Measurements from ENCODE around the gene SCML1. TPM values are rescaled to one million over a fixed set of nuclear protein-coding genes. Genes with fewer than 3 reads are reported as not detected.

Gene SCML1
- total RNA-seq, 2 donors from 2014 or later, result 5.5 to 7.7 TPM

GRCh38 chrX:17735406-17735805 lies 1.9 kb upstream of the SCML1 start:
- Histone ChIP-seq H3K27me3 (no peaks in the 10 kb centered on the region), H3K9me3 (no peaks in the 10 kb centered on the region), H3K27ac (no peak overlapping the region), H3K4me3 (no peak overlapping the region), H3K36me3 (no peaks in the 10 kb centered on the region), H3K4me1 (peaks cover 0 to 9% of the 10 kb centered on the region in 2 donors)
- TF ChIP-seq, protein P1, sequence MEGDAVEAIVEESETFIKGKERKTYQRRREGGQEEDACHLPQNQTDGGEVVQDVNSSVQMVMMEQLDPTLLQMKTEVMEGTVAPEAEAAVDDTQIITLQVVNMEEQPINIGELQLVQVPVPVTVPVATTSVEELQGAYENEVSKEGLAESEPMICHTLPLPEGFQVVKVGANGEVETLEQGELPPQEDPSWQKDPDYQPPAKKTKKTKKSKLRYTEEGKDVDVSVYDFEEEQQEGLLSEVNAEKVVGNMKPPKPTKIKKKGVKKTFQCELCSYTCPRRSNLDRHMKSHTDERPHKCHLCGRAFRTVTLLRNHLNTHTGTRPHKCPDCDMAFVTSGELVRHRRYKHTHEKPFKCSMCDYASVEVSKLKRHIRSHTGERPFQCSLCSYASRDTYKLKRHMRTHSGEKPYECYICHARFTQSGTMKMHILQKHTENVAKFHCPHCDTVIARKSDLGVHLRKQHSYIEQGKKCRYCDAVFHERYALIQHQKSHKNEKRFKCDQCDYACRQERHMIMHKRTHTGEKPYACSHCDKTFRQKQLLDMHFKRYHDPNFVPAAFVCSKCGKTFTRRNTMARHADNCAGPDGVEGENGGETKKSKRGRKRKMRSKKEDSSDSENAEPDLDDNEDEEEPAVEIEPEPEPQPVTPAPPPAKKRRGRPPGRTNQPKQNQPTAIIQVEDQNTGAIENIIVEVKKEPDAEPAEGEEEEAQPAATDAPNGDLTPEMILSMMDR (IDR thresholded peaks at IDR 0.05), result no peak
- DNase-seq (ENCODE audit: low spot score), result no peak

DNA sequence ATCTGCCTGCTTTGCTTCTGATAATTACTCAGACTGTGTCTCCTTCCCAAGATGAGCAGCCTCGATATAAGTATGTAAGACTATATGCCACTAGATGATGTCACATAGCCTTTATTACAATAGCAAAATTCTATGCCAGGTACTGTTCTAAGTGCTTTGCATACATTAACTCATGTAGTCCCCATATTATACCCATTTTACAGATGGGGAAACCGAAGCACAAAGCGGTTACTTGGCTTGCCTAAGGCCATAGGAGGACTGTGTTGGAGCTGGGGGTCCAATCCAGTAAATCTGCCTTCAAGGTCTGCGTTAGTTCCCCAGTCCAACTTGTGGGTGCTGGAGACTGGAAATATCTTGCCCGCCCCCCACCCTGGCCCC lies 826 bp upstream of the SCML1 start:
- H3K4me3 ChIP-seq, result peak overlapping the region; percentile 29 to 42
- H3K27me3 ChIP-seq, result no peaks in the 10 kb centered on the region
- H3K36me3 ChIP-seq, result no peaks in the 10 kb centered on the region
- no peaks in the 10 kb centered on the region for H3K9me3 ChIP-seq
- no peak for DNase-seq (ENCODE audit: low spot score)
- peak overlapping the region; percentile 59 to 90 for H3K27ac ChIP-seq
- peaks cover 0 to 9% of the 10 kb centered on the region in 2 donors for H3K4me1 ChIP-seq
- TF ChIP-seq, protein P1 (IDR thresholded peaks at IDR 0.05), result no peak

GRCh38 chrX:17737710-17737985 lies 355 bp downstream of the SCML1 start:
- no peak for DNase-seq (ENCODE audit: low spot score)
- Histone ChIP-seq H3K4me3 (peak overlapping the region; percentile 56), H3K27me3 (no peaks in the 10 kb centered on the region), H3K36me3 (no peaks in the 10 kb centered on the region), H3K4me1 (peaks cover 0 to 9% of the 10 kb centered on the region in 2 donors), H3K27ac (peak overlapping the region; percentile 86 to 90), H3K9me3 (no peaks in the 10 kb centered on the region)
- TF ChIP-seq, protein P1 (IDR thresholded peaks at IDR 0.05), result no peak

DNA sequence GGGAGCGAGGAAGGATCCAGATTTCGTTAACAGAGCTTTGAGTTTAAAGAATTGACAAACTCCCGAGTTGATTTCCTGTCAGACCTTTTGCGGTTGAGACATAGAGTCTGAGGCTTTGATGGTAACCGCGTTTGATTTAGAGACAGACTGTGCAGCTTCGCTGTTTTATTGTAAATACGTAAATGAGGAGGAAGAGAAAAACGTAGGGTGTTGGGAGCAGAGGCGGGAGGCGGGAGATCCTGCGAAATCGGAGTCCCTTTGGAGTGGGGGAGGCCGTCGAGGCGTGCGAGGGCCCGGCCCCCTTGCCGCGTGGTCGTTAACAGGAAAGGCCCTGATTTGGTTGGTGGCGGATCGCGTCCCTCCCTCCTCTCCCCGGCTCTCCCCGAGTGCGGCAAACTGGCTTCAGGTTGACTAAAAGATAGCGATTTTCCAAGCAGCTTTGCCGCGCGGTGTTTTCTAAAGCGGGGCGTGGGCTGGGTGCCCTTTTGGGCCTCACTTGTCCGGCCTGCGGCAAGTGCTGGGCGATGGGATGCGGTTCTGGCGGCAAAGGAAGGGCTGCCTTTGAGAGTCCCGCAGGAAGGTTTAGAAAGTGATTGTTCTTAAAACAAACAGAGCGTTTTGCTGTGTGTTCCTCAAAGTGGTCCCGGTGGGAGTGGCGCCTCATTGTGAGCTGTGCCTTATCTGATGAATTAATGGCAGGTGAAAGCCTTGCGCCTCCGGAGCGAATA lies 857 bp downstream of the SCML1 start:
- Histone ChIP-seq H3K4me3 (peak overlapping the region; percentile 56), H3K27me3 (no peaks in the 10 kb centered on the region), H3K9me3 (no peaks in the 10 kb centered on the region), H3K4me1 (peaks cover 0 to 9% of the 10 kb centered on the region in 2 donors), H3K27ac (peak overlapping the region; percentile 86 to 90), H3K36me3 (no peaks in the 10 kb centered on the region)
- DNase-seq (ENCODE audit: low spot score), result no peak
- TF ChIP-seq, protein P1 (IDR thresholded peaks at IDR 0.05), result no peak

- peak overlapping the region; percentile 56 for H3K4me3 ChIP-seq
- peaks cover 0 to 9% of the 10 kb centered on the region in 2 donors for H3K4me1 ChIP-seq
- TF ChIP-seq, protein P1 (IDR thresholded peaks at IDR 0.05), result no peak
- no peaks in the 10 kb centered on the region for H3K36me3 ChIP-seq
- DNase-seq (ENCODE audit: low spot score), result no peak
- peak overlapping the region in 1 of 2 donors; percentile 90 for H3K27ac ChIP-seq
- H3K9me3 ChIP-seq, result no peaks in the 10 kb centered on the region
- no peaks in the 10 kb centered on the region for H3K27me3 ChIP-seq
These were observed 1.6 kb downstream of the SCML1 start for GRCh38 chrX:17738737-17739535.
